ENCODE data around the gene PIEZO2. TPM values are rescaled to one million over a fixed set of nuclear protein-coding genes. Genes with fewer than 3 reads are reported as not detected.

The PIEZO2 gene
- total RNA-seq, 1 experiment from 2014 or later: 10.7 TPM

DNA sequence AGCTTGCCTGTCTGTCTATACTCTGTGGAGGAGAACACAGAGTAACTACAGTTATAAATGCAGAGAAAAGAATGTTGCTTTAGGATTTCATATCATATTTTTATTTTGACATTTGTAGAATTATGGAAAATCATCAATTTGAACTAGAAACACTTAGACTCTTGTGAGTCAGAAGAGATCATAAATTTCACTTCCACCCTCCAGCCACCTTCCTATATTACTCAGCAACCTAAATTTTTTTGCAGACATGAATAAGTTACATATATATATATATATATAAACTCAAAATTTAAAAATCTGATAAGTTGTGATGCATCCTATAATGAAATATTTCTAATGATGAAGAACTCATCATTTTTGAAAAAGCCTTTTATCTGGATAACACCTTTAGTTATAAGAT lies 172.3 kb downstream of the PIEZO2 start (continued):
- TF ChIP-seq, protein P1, sequence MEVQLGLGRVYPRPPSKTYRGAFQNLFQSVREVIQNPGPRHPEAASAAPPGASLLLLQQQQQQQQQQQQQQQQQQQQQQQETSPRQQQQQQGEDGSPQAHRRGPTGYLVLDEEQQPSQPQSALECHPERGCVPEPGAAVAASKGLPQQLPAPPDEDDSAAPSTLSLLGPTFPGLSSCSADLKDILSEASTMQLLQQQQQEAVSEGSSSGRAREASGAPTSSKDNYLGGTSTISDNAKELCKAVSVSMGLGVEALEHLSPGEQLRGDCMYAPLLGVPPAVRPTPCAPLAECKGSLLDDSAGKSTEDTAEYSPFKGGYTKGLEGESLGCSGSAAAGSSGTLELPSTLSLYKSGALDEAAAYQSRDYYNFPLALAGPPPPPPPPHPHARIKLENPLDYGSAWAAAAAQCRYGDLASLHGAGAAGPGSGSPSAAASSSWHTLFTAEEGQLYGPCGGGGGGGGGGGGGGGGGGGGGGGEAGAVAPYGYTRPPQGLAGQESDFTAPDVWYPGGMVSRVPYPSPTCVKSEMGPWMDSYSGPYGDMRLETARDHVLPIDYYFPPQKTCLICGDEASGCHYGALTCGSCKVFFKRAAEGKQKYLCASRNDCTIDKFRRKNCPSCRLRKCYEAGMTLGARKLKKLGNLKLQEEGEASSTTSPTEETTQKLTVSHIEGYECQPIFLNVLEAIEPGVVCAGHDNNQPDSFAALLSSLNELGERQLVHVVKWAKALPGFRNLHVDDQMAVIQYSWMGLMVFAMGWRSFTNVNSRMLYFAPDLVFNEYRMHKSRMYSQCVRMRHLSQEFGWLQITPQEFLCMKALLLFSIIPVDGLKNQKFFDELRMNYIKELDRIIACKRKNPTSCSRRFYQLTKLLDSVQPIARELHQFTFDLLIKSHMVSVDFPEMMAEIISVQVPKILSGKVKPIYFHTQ (CRISPR knock-in tag; IDR thresholded peaks at IDR 0.05): no peak
- TF ChIP-seq ELF4 (CRISPR knock-in tag; IDR thresholded peaks at IDR 0.05; ENCODE audit: low read depth) (no peak), ZNF263 (CRISPR knock-in tag; IDR thresholded peaks at IDR 0.05; ENCODE audit: low read depth) (no peak), RORB (CRISPR knock-in tag; IDR thresholded peaks at IDR 0.05) (no peak)
- TF ChIP-seq, protein P2, sequence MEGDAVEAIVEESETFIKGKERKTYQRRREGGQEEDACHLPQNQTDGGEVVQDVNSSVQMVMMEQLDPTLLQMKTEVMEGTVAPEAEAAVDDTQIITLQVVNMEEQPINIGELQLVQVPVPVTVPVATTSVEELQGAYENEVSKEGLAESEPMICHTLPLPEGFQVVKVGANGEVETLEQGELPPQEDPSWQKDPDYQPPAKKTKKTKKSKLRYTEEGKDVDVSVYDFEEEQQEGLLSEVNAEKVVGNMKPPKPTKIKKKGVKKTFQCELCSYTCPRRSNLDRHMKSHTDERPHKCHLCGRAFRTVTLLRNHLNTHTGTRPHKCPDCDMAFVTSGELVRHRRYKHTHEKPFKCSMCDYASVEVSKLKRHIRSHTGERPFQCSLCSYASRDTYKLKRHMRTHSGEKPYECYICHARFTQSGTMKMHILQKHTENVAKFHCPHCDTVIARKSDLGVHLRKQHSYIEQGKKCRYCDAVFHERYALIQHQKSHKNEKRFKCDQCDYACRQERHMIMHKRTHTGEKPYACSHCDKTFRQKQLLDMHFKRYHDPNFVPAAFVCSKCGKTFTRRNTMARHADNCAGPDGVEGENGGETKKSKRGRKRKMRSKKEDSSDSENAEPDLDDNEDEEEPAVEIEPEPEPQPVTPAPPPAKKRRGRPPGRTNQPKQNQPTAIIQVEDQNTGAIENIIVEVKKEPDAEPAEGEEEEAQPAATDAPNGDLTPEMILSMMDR (IDR thresholded peaks at IDR 0.05): no peak
- TF ChIP-seq, protein P3, sequence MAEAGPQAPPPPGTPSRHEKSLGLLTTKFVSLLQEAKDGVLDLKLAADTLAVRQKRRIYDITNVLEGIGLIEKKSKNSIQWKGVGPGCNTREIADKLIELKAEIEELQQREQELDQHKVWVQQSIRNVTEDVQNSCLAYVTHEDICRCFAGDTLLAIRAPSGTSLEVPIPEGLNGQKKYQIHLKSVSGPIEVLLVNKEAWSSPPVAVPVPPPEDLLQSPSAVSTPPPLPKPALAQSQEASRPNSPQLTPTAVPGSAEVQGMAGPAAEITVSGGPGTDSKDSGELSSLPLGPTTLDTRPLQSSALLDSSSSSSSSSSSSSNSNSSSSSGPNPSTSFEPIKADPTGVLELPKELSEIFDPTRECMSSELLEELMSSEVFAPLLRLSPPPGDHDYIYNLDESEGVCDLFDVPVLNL (CRISPR knock-in tag; IDR thresholded peaks at IDR 0.05; ENCODE audit: borderline replicate concordance, low read depth): no peak
- TF ChIP-seq, protein P4, sequence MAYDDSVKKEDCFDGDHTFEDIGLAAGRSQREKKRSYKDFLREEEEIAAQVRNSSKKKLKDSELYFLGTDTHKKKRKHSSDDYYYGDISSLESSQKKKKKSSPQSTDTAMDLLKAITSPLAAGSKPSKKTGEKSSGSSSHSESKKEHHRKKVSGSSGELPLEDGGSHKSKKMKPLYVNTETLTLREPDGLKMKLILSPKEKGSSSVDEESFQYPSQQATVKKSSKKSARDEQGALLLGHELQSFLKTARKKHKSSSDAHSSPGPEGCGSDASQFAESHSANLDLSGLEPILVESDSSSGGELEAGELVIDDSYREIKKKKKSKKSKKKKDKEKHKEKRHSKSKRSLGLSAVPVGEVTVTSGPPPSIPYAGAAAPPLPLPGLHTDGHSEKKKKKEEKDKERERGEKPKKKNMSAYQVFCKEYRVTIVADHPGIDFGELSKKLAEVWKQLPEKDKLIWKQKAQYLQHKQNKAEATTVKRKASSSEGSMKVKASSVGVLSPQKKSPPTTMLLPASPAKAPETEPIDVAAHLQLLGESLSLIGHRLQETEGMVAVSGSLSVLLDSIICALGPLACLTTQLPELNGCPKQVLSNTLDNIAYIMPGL (CRISPR knock-in tag; IDR thresholded peaks at IDR 0.05): no peak
- TF ChIP-seq, protein P5, sequence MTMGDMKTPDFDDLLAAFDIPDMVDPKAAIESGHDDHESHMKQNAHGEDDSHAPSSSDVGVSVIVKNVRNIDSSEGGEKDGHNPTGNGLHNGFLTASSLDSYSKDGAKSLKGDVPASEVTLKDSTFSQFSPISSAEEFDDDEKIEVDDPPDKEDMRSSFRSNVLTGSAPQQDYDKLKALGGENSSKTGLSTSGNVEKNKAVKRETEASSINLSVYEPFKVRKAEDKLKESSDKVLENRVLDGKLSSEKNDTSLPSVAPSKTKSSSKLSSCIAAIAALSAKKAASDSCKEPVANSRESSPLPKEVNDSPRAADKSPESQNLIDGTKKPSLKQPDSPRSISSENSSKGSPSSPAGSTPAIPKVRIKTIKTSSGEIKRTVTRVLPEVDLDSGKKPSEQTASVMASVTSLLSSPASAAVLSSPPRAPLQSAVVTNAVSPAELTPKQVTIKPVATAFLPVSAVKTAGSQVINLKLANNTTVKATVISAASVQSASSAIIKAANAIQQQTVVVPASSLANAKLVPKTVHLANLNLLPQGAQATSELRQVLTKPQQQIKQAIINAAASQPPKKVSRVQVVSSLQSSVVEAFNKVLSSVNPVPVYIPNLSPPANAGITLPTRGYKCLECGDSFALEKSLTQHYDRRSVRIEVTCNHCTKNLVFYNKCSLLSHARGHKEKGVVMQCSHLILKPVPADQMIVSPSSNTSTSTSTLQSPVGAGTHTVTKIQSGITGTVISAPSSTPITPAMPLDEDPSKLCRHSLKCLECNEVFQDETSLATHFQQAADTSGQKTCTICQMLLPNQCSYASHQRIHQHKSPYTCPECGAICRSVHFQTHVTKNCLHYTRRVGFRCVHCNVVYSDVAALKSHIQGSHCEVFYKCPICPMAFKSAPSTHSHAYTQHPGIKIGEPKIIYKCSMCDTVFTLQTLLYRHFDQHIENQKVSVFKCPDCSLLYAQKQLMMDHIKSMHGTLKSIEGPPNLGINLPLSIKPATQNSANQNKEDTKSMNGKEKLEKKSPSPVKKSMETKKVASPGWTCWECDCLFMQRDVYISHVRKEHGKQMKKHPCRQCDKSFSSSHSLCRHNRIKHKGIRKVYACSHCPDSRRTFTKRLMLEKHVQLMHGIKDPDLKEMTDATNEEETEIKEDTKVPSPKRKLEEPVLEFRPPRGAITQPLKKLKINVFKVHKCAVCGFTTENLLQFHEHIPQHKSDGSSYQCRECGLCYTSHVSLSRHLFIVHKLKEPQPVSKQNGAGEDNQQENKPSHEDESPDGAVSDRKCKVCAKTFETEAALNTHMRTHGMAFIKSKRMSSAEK (CRISPR knock-in tag; IDR thresholded peaks at IDR 0.05; ENCODE audit: borderline replicate concordance): no peak

DNA sequence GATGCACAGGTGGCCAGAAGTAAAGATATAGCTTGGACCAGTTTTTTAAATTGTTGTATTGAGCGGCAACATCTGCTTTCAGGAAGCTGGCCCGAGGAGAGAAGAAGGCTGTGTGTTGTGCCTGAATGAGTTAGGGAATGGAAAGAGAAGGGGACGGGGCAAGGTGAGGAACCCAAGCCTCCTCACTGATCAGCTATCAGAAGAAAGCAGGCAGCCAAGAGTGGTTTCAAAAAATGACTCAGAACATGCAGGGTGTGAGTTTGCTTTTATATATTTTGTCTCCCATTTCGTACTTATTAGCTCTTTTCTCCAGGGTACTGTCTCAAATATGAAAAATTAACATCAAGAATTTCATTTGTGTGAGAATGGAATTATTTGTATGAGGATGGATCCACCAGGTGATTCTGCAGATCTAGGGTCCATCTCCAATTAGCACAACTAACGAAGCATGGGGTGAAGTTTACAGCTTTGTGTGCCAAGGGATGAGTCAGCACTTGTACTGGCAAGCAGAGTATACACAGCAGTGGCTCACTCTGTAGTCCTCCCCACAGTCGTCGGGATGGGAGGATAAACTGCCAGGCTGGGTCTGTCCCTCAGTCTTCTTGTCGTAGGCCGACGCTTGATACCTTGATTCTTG lies 175.7 kb downstream of the PIEZO2 start:
- no peak overlapping the region for H3K27ac Mint-ChIP-seq
- DNase-seq (ENCODE audit: low spot score) (no peak), ATAC-seq (no peak)
- no peak overlapping the region for H3K4me3 Mint-ChIP-seq
- POLR2A ChIA-PET: no interaction called here
- peaks cover 4% of the 10 kb centered on the region; the same call in 1 of the 2 replicates for H3K36me3 Mint-ChIP-seq
- CTCF ChIA-PET: interaction anchor here (1.4 kb wide), 1 partner anchor 180 kb away, joined by 4 read pairs; no protein-coding TSS in a partner anchor
- no peaks in the 10 kb centered on the region for H3K4me1 Mint-ChIP-seq
- no peaks in the 10 kb centered on the region for H3K27me3 Mint-ChIP-seq (ENCODE audit: low read depth)
- H3K9me3 Mint-ChIP-seq: peaks cover 6% of the 10 kb centered on the region
- TF ChIP-seq HMGA2 (CRISPR knock-in tag; IDR thresholded peaks at IDR 0.05): no peak
- TF ChIP-seq, protein P6, sequence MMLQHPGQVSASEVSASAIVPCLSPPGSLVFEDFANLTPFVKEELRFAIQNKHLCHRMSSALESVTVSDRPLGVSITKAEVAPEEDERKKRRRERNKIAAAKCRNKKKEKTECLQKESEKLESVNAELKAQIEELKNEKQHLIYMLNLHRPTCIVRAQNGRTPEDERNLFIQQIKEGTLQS (CRISPR knock-in tag; conservative IDR thresholded peaks at IDR 0.05): no peak
- TF ChIP-seq ATF1 (CRISPR knock-in tag; IDR thresholded peaks at IDR 0.05): no peak
- TF ChIP-seq ZBTB21 (CRISPR knock-in tag; IDR thresholded peaks at IDR 0.05; ENCODE audit: borderline replicate concordance): no peak
- no peak for TF ChIP-seq SMAD4 (CRISPR knock-in tag; IDR thresholded peaks at IDR 0.05)
- TF ChIP-seq, protein P7, sequence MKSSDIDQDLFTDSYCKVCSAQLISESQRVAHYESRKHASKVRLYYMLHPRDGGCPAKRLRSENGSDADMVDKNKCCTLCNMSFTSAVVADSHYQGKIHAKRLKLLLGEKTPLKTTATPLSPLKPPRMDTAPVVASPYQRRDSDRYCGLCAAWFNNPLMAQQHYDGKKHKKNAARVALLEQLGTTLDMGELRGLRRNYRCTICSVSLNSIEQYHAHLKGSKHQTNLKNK (CRISPR knock-in tag; IDR thresholded peaks at IDR 0.05): no peak
- no peak for TF ChIP-seq GRHL2 (CRISPR knock-in tag; IDR thresholded peaks at IDR 0.05; ENCODE audit: insufficient replicate concordance, severe bottlenecking)
- TF ChIP-seq JAZF1 (CRISPR knock-in tag; IDR thresholded peaks at IDR 0.05): no peak
- TF ChIP-seq, protein P8, sequence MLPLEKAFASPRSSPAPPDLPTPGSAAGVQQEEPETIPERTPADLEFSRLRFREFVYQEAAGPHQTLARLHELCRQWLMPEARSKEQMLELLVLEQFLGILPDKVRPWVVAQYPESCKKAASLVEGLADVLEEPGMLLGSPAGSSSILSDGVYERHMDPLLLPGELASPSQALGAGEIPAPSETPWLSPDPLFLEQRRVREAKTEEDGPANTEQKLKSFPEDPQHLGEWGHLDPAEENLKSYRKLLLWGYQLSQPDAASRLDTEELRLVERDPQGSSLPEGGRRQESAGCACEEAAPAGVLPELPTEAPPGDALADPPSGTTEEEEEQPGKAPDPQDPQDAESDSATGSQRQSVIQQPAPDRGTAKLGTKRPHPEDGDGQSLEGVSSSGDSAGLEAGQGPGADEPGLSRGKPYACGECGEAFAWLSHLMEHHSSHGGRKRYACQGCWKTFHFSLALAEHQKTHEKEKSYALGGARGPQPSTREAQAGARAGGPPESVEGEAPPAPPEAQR (CRISPR knock-in tag; IDR thresholded peaks at IDR 0.05): no peak
